GM12874 (cell line): Measurements from ENCODE around the gene SLC22A7.

Experiments used
- CTCF ChIP-seq: IDR thresholded peaks from 2 replicates; pipeline ENCODE4 v1.5.1; 2011; ENCODE audit warnings: low read depth, mild to moderate bottlenecking, control low read depth, low read length, moderate library complexity; ENCODE audit not compliant: insufficient read depth

The SLC22A7 gene

GRCh38 chr6:43293698-43294097, 4.4 kb upstream of the SLC22A7 start:
- no peak for TF ChIP-seq CTCF

GRCh38 chr6:43294536-43294935, 3.5 kb upstream of the SLC22A7 start:
- TF ChIP-seq CTCF, result no peak

- TF ChIP-seq CTCF, result no peak
Measured at GRCh38 chr6:43295456-43295855, 2.6 kb upstream of the SLC22A7 start.

GRCh38 chr6:43296780-43297497, 1.1 kb upstream of the SLC22A7 start:
- TF ChIP-seq CTCF, result no peak

- no peak for TF ChIP-seq CTCF
Measured at GRCh38 chr6:43298565-43299337, 691 bp downstream of the SLC22A7 start.

GRCh38 chr6:43299338-43300293, 1.6 kb downstream of the SLC22A7 start:
- TF ChIP-seq CTCF, result no peak
